H1 (cell line): ENCODE measurements around the gene SCOC. TPM values are rescaled to one million over a fixed set of nuclear protein-coding genes. Genes with fewer than 3 reads are reported as not detected.

ENCODE experiments used
- CREB1 ChIP-seq: IDR thresholded peaks from 2 replicates; pipeline ENCODE4 v1.6.1; 2012; ENCODE audit warnings: inconsistent platforms
- JUN ChIP-seq: IDR thresholded peaks from 2 replicates; pipeline ENCODE4 v1.6.1; 2011; ENCODE audit warnings: low read depth, mild to moderate bottlenecking, improper control_type of control experiment, low read length
- JUND ChIP-seq: IDR thresholded peaks from 2 replicates; pipeline ENCODE4 v1.6.1; 2011; ENCODE audit warnings: mild to moderate bottlenecking, improper control_type of control experiment, low read length
- KDM4A ChIP-seq: IDR thresholded peaks from one replicate; pipeline ENCODE4 v1.7.1; 2012; ENCODE audit warnings: low read depth, mild to moderate bottlenecking, moderate library complexity, low read length, inconsistent platforms; ENCODE audit not compliant: severe bottlenecking
- KDM5A ChIP-seq: fragments of 200-600 bp; IDR thresholded peaks from 2 replicates; pipeline ENCODE4 v1.7.1; 2012; ENCODE audit warnings: mild to moderate bottlenecking, low read length, inconsistent platforms, mixed read lengths
- MAFK ChIP-seq: IDR thresholded peaks from 2 replicates; pipeline ENCODE4 v1.6.1; 2012; ENCODE audit warnings: low read depth, mild to moderate bottlenecking, improper control_type of control experiment, low read length
- TAF1 ChIP-seq: IDR thresholded peaks from 2 replicates; pipeline ENCODE4 v1.6.1; 2011; ENCODE audit warnings: mild to moderate bottlenecking, low read depth, low read length
- polyA plus RNA-seq, 7 experiments: library from polyadenylated mRNA; depleted of rRNA in 3 of 7; stranded (reverse) in 5 of 7; unstranded in 2 of 7; fragments of >200 nt in 5 of 7; fragments of 200-250 nt in 2 of 7; gene quantifications; 1 replicate in 5 of 7; 2 replicates in 1 of 7; 4 replicates in 1 of 7; pipeline versions ENCODE4 v1.2.1 to v1.2.3, GENCODE V29; 2011 to 2013; ENCODE audit warnings: missing spikeins in 2 of 7, mixed read lengths in 2 of 7
- total RNA-seq: library from RNA; stranded (reverse); fragmentation: NEBNext Ultra II Directional; extraction: Animal tissue kit (Norgen Biotek cat#: 25700); gene quantifications from 2 replicates; pipeline ENCODE4 v1.2.1, GENCODE V29; 2021
- TF ChIP-seq, protein P1 (sequence below): fragments of 300-600 bp; sonication (generic); IDR thresholded peaks from 2 replicates; pipeline ENCODE4 v1.7.1; 2012; ENCODE audit warnings: low read length, moderate library complexity, mild to moderate bottlenecking, inconsistent platforms; ENCODE audit not compliant: insufficient replicate concordance

SCOC gene
- total and polyA plus RNA-seq, 2 of the 8 experiments (the other 6 are each of a cell fraction or from before 2014, with no cell fraction given) = 12.1 to 33.4 TPM

DNA sequence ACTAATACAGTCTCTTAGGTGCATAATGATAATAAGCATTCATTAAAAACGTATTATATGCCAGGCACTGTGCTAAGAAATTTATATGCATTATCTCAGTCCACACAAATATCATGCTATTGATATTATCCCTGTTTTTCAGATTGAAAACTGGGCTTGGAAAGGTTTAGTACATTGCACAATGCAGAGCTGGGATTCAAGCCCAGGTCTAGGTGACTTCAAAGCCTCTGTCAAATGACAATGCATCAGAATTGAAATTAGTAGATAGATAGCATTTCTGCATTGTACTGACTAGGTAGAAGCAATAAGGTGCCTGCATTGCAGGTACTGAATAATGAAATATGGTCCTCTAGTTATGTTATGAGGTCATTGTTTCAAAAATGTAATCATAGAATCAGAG lies 18.2 kb upstream of the SCOC start (continued):
- no peak for TF ChIP-seq JUND
- TF ChIP-seq KDM5A = no peak
- TF ChIP-seq CREB1 = no peak
- TF ChIP-seq TAF1 = no peak
- no peak for TF ChIP-seq JUN
- TF ChIP-seq KDM4A = no peak
- no peak for TF ChIP-seq MAFK
- TF ChIP-seq, protein P1, sequence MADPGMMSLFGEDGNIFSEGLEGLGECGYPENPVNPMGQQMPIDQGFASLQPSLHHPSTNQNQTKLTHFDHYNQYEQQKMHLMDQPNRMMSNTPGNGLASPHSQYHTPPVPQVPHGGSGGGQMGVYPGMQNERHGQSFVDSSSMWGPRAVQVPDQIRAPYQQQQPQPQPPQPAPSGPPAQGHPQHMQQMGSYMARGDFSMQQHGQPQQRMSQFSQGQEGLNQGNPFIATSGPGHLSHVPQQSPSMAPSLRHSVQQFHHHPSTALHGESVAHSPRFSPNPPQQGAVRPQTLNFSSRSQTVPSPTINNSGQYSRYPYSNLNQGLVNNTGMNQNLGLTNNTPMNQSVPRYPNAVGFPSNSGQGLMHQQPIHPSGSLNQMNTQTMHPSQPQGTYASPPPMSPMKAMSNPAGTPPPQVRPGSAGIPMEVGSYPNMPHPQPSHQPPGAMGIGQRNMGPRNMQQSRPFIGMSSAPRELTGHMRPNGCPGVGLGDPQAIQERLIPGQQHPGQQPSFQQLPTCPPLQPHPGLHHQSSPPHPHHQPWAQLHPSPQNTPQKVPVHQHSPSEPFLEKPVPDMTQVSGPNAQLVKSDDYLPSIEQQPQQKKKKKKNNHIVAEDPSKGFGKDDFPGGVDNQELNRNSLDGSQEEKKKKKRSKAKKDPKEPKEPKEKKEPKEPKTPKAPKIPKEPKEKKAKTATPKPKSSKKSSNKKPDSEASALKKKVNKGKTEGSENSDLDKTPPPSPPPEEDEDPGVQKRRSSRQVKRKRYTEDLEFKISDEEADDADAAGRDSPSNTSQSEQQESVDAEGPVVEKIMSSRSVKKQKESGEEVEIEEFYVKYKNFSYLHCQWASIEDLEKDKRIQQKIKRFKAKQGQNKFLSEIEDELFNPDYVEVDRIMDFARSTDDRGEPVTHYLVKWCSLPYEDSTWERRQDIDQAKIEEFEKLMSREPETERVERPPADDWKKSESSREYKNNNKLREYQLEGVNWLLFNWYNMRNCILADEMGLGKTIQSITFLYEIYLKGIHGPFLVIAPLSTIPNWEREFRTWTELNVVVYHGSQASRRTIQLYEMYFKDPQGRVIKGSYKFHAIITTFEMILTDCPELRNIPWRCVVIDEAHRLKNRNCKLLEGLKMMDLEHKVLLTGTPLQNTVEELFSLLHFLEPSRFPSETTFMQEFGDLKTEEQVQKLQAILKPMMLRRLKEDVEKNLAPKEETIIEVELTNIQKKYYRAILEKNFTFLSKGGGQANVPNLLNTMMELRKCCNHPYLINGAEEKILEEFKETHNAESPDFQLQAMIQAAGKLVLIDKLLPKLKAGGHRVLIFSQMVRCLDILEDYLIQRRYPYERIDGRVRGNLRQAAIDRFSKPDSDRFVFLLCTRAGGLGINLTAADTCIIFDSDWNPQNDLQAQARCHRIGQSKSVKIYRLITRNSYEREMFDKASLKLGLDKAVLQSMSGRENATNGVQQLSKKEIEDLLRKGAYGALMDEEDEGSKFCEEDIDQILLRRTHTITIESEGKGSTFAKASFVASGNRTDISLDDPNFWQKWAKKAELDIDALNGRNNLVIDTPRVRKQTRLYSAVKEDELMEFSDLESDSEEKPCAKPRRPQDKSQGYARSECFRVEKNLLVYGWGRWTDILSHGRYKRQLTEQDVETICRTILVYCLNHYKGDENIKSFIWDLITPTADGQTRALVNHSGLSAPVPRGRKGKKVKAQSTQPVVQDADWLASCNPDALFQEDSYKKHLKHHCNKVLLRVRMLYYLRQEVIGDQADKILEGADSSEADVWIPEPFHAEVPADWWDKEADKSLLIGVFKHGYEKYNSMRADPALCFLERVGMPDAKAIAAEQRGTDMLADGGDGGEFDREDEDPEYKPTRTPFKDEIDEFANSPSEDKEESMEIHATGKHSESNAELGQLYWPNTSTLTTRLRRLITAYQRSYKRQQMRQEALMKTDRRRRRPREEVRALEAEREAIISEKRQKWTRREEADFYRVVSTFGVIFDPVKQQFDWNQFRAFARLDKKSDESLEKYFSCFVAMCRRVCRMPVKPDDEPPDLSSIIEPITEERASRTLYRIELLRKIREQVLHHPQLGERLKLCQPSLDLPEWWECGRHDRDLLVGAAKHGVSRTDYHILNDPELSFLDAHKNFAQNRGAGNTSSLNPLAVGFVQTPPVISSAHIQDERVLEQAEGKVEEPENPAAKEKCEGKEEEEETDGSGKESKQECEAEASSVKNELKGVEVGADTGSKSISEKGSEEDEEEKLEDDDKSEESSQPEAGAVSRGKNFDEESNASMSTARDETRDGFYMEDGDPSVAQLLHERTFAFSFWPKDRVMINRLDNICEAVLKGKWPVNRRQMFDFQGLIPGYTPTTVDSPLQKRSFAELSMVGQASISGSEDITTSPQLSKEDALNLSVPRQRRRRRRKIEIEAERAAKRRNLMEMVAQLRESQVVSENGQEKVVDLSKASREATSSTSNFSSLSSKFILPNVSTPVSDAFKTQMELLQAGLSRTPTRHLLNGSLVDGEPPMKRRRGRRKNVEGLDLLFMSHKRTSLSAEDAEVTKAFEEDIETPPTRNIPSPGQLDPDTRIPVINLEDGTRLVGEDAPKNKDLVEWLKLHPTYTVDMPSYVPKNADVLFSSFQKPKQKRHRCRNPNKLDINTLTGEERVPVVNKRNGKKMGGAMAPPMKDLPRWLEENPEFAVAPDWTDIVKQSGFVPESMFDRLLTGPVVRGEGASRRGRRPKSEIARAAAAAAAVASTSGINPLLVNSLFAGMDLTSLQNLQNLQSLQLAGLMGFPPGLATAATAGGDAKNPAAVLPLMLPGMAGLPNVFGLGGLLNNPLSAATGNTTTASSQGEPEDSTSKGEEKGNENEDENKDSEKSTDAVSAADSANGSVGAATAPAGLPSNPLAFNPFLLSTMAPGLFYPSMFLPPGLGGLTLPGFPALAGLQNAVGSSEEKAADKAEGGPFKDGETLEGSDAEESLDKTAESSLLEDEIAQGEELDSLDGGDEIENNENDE = no peak
